GM18868 (cell line): ENCODE measurements around the gene SPATA25.
"Not testable (repeated sequence)": the region's sequence is repeated elsewhere in the genome, so short reads cannot be mapped to it uniquely, and the experiment has no call there.

Experiments used
- ATAC-seq: cut with Tn5 transposase; IDR thresholded peaks from one replicate; pipeline ENCODE4 v1.9.1; 2021; ENCODE audit warnings: mild to moderate bottlenecking, moderate library complexity; ENCODE audit not compliant: unreplicated experiment

Gene SPATA25, protein sequence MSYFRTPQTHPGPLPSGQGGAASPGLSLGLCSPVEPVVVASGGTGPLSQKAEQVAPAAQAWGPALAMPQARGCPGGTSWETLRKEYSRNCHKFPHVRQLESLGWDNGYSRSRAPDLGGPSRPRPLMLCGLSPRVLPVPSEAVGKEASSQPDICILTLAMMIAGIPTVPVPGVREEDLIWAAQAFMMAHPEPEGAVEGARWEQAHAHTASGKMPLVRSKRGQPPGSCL

GRCh38 chr20:45887346-45887715, at the start of gene SPATA25:
TSS of gene SPATA25 (minus strand) at chr20:45887622. CDS start at chr20:45887590, 32 bp downstream.
- no peak for ATAC-seq

DNA sequence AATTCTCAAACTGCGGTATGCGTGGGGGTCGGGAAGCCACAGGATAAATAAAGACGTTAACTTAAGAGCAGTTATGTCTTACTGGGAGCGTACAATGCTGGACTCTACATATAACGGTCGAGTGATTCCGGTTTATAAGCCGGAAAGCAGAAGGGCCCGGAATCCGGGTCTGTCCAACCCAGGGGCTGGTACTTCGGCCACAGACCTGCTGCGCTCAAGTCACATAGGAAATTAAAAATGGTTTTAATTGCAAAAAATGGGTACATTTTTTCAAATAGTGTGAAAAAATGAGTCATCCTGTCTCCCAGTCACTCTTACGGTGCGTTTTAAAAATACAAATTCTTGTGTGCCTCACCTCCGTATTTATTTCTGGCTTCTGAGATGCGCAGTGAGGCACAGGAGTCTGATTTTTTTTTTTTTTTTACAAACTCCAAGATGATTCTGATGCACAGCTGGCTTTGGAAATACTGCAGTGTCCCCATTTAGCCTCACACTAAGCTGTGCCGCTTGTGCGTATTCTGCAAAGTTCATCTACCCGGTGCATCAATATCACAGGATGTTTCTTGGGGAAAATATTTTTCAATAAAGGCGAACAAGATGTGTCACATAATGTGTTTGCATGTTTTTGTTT, 48.1 kb upstream of the SPATA25 start:
- peak; percentile 7 for ATAC-seq

DNA sequence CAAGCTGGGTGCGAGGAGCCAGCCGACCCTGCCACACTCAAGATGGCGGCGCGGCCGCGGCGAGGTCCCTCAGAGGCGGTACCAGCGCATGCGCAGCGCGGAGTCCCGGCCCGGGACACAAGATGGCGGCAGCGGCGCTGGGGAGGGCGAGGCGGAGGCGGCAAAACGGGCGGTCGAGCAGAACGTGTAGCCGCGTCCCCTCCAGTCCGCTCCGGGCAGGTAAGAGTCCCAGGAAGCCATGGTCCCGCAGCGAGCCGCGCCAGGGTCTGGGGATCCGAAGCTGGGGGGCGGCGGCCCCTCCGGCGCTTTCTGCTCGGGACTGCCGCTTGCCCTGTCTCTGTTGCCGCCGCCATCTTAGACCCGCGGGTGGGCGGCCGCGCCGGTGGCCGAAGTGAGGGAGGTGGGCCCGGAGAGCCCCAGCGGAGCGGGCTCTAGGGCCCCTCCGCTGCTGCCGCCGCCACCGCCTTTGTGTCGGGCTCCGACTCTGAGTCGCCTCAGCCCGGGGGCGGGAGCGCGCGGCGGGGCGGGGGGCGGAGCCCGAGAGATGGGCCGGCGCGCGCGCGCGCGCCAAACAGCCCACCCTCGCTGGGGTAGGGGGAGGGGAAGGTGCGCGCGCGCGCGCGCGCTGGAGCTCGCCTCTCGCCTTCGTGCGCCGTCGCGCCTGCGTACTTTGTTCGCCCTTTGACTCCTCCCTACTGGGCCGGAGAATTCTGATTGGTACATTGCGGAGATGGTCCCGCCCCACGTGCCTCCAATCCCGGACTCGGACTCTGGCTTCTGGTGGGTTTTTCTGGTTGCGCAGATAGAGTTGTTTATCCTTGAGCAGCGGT, 47.4 kb upstream of the SPATA25 start, which contains the start of gene PCIF1:
Gene PCIF1 (plus strand): TSS at position 98 of the 830 bp plus-strand sequence. CDS start 4,317 bp downstream, outside the sequence.
- ATAC-seq = peak; percentile 78

GRCh38 chr20:45934046-45934585, 46.7 kb upstream of the SPATA25 start:
- peak; percentile 10 for ATAC-seq

- peak; percentile 29 for ATAC-seq
Measured at GRCh38 chr20:45933266-45934045, 46.0 kb upstream of the SPATA25 start.

- ATAC-seq = not testable (repeated sequence)
Measured at GRCh38 chr20:45931680-45932079, 44.3 kb upstream of the SPATA25 start.

GRCh38 chr20:45927071-45927878, 39.9 kb upstream of the SPATA25 start:
- ATAC-seq = no peak

GRCh38 chr20:45926731-45927070, 39.3 kb upstream of the SPATA25 start:
- ATAC-seq = no peak

DNA sequence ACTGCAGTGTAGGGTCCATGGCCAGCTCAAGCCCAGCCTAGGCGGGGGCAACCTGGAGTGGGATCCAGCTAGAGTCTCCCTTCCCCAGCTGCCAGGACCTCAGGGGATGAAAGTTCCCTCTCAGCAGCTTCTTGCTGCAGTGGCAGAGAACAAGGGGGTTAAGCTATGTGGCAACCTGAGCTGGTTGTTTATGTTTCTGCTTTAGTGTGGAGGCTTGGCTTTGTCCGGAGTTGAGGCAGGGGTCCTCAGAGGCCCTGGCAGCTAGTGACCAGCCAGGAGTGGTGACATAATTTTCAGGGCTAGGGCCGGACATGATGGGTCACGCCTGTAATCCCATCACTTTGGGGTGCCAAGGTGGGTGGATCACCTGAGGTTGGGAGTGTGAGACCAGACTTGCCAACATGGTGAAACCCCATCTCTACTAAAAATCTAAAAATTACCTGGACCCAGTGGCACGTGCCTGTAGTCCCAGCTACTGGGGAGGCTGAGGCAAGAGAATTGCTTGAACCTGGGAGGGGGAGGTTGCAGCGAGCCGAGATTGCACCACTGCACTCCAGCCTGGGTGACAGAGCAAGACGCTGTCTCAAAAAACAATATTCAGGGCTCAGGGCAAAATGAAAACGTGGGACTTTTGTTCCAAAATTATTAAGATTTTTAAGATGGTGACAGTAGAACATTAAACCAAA, 38.5 kb upstream of the SPATA25 start:
- no peak for ATAC-seq

GRCh38 chr20:45924391-45925261, 37.2 kb upstream of the SPATA25 start:
- no peak for ATAC-seq

DNA sequence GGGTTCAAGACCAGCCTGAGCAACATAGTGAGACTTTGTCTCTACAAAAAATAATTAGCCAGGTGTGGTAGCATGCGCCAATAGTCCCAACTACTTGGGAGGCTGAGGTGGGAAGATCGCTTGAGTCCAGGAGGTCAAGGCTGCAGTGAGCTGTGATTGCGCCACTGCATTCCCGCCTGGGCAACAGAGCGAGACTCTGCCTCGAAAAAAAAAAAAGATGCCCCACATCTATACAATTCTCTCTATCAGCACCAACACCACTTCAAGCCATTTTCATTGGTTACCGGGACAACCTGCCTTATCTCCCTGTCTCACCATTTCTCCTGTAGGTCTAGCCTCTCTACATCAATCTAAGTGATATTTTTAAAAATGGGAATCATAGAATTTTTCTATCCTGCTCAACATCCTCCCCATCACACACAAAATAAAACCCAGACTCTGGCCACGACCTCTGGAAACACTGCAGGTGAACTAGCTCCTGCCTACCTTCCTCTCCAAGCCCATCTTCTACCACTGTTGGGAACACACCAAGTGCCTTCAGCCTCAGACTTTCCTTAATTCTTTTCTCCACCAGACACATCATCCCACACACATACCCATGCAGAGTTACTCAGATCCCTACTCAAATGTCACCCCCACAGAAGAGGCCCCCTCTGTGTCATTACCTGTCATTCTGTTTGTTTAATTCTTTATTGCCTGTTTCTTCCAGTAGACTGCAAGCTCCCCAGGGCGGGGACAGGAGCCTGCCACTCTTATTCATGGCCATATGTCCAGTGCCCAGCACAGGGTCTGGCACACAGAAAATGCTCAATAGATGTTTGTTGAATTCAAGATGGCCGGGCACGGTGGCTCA, 34.1 kb upstream of the SPATA25 start:
- ATAC-seq = no peak

- ATAC-seq = no peak
Measured at GRCh38 chr20:45920462-45921336, 33.3 kb upstream of the SPATA25 start.

- ATAC-seq = no peak
Measured at GRCh38 chr20:45919542-45920399, 32.3 kb upstream of the SPATA25 start.

DNA sequence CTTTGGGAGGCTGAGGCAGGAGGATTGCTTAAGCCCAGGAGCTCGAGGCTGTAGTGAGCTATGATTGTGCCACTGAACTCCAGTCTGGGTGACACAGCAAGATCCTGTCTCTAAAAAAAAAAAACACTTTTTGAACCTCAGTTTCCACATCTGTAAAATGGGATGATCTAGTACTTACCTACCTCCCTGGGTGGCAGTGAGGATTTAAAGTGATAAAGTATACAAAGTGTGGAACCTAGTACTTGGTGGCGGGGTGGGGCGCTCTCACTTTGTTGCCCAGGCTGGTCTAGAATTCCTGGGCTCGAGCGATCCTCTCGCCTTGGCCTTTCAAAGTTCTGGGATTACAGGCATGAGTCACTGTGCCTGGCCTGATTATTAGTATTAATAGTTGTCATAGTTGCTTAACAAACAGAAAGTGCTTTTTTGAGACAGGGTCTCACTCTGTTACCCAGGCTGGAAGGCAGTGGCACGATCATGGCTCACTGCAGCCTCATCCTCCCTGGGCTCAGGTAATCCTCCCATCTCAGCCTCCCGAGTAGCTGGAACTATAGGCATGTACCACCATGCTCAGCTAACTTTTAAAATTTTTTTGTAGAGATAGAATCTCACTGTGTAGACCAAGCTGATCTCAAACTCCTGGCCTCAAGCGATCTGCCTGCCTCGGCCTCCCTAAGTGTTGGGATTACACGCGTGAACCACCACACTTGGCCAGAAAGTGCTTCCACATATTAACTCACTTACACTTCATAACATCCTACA, 31.5 kb upstream of the SPATA25 start:
- no peak for ATAC-seq

DNA sequence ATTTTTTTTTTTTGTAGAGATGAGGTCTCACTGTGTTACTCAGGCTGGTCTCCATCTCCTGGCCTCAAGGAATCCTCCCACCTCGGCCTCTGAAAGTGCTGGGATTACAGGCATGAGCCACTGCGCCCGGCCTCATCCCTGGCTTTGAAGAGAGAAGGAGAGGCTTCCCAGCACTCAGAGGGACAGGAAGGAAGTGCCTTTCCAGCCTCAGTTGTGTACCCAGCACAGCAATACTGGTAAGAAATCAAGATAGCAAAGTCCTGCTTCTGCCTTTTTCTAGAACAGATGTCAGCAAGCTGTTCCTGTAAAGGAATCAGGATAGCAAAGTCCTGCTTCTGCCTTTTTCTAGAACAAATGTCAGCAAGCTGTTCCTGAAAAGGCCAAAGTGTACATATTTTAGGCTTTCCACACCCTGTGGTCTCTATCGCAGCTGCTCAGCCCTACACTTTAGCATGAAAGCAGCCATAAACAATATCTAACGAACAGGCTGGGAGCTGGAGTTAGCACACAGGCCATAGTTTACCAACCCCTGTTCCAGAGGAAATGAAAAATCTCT, 30.8 kb upstream of the SPATA25 start:
- no peak for ATAC-seq
